LNCaP clone FGC (cell line): ENCODE results near the gene CELF2.

Experiments
- DNase-seq: peaks from one replicate; pipeline ENCODE4 v3.0.0-alpha.2; 2011; ENCODE audit warnings: low read depth
- H3K4me3 ChIP-seq: 2 replicates; pipeline ENCODE4 v1.5.1; 2011; ENCODE audit warnings: mild to moderate bottlenecking, low read depth, low read length, control low read depth
- TF ChIP-seq, protein P1 (sequence below): IDR thresholded peaks from 2 replicates; pipeline ENCODE4 v1.5.1; 2012; ENCODE audit warnings: mild to moderate bottlenecking; ENCODE audit not compliant: control insufficient read depth, insufficient read depth; ENCODE audit errors: extremely low read depth

The CELF2 gene

DNA sequence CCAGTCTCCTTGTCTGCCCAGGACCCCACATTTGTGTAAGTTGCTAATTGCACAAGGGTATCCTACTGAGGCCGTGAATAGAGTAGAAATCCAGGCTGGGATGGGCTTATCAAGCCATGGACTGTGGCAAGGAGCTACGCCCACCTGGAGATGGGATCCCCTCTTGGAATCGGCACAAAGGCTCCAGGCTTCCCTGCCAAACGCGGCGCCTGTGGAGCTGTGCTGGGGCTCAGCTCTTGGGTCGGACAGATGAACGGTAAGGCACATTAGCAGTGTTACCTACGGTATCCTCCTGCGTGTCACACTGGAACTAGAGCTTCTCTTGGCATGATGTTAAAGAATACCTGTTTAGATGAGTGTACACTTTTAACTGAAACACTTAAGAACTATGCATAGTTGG lies 196.7 kb downstream of the CELF2 start:
- TF ChIP-seq, protein P1, sequence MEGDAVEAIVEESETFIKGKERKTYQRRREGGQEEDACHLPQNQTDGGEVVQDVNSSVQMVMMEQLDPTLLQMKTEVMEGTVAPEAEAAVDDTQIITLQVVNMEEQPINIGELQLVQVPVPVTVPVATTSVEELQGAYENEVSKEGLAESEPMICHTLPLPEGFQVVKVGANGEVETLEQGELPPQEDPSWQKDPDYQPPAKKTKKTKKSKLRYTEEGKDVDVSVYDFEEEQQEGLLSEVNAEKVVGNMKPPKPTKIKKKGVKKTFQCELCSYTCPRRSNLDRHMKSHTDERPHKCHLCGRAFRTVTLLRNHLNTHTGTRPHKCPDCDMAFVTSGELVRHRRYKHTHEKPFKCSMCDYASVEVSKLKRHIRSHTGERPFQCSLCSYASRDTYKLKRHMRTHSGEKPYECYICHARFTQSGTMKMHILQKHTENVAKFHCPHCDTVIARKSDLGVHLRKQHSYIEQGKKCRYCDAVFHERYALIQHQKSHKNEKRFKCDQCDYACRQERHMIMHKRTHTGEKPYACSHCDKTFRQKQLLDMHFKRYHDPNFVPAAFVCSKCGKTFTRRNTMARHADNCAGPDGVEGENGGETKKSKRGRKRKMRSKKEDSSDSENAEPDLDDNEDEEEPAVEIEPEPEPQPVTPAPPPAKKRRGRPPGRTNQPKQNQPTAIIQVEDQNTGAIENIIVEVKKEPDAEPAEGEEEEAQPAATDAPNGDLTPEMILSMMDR: no peak
- no peak overlapping the region for H3K4me3 ChIP-seq
- DNase-seq: no peak

DNA sequence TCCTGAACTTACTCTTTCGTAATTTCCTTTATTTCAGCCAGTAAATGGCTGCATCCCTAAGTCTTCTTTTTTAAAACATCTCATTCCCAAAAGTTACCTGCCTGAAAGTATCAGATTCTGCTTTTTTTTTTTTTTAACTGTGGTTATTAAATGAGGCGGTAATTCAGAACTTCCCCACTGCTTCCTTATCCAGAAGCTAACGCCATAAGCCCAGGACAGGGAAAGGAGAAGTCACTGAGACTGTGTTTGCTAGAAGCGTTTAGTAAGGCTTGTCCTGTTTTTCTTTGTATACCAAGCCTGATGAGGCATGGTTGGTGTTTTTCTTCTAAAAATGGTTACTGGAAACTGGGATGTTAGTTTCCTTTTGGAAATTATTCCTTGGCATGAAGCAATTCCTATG lies 197.8 kb downstream of the CELF2 start:
- TF ChIP-seq, protein P1: no peak
- DNase-seq: no peak
- no peak overlapping the region for H3K4me3 ChIP-seq

DNA sequence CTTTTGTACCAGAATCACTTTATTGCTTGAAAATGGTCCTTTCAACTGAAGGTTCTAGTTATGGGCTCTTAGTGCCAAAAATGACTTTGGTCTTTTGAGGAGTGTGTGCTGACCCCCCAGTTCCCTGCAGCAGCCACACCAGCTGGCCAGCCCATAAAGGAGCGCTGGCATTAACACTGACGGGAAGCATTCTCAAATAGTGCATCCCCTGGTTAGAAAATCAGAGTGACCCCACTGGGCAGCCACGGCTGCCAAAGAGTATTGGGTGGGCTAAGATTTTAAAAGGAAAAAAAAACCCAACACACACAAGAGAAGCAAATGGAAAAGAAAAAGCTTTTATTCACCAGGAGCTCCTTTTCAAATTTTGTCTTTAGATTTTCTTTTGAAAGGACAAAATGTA lies 199.8 kb downstream of the CELF2 start:
- TF ChIP-seq, protein P1: no peak
- no peak overlapping the region for H3K4me3 ChIP-seq

DNA sequence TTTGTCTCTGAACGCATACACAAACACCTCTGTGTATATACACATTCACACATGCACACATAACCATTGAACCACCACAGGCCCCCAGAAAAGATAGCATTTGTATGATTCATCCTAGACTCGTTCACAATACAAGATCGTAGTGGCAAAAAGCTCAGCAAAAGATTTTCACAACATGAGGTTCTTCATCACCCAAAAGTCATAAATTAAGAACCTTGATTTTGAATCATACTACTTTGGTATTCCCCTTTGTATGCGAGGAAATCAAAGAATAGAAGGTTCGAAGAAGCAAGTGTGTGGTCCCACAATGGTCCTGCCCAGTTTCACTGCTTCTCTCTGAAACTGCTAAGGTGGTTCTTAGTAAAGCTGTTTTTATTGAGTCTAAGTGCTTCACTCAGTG lies 200.7 kb downstream of the CELF2 start:
- no peak overlapping the region for H3K4me3 ChIP-seq
- TF ChIP-seq, protein P1: no peak
- DNase-seq: no peak

More for the DNA sequence above, 199.8 kb downstream of the CELF2 start:
- DNase-seq: no peak

DNA sequence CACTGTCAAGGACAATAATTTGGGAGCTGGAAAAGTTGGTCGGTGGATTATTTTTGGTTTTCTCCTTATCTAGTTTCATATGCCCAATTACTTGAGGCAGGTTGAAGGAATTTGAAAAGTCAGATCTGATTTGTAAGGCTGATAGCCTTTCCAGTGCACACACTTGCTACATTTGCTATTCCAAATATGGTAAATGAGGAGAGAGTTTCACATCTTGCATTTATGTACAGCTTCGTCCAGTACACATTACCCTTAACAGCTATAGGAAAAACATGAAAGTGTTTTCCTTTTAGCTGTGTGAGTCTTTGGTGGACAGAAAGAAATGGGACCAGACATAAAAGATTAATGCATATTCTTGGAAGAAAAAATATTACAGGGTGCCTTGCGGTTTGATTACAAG lies 201.8 kb downstream of the CELF2 start:
- TF ChIP-seq, protein P1: no peak
- no peak for DNase-seq
- no peak overlapping the region for H3K4me3 ChIP-seq

DNA sequence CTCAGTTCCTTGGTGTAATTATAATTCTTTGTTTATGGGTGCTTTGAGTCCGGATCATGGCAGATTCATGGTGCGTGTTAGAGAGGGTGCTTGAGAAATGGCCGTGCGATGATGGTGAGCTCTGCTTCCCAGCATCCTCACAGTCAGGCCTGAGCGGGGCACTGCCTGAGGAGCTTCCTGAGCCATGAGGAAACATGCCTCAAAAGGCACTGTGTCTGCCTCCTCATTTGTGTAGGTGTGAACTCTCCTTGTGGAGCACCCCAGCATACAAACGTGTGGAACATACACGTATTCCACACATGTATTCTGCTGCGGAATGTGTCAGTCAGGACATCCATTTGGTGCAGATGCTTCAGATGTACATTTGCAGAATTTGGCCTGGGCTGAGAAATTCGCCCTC lies 205.4 kb downstream of the CELF2 start:
- TF ChIP-seq, protein P1: no peak
- H3K4me3 ChIP-seq: no peak overlapping the region
- no peak for DNase-seq

DNA sequence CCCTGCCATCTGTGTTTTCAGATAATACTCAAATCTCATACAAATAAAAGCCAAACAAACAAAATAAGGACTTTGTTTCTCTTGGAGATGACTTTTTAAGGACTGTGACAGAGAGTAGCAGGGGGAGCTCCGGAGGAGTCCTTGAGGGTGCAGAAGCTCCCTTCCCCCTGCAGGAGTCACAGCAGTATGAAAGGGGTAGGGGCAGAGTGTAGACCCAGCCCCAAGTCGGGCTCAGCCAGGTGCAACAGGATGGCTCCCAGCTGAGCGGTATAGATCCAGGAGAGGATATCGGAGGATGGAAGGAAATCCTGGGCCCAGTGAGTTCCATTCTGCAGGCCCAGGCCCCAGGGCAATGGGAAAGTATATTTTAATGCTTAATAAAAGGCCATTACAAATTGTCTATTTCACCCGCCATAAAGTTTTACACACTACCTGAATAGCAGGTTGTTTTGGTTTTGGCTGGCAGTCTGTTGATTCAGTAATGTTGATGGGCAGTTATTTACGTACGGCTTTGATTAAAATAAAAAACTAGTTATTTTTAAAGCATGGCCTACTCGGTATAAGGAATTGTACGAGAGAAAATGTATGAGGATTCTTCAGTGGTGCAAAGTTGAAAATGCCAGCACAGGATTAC lies 206.0 kb downstream of the CELF2 start:
- H3K4me3 ChIP-seq: no peak overlapping the region
- DNase-seq: peak; percentile 56
- TF ChIP-seq, protein P1: no peak
